Activated CD4-positive, alpha-beta T cell treated with anti-CD3 and anti-CD28 coated beads for 36 hours (primary cell): Measurements from ENCODE around the gene TGFBI. TPM values are rescaled to one million over a fixed set of nuclear protein-coding genes. Genes with fewer than 3 reads are reported as not detected.
A peak's percentile ranks its signal among the peaks of the same experiment; 100 is the strongest.

Source experiments
- ATAC-seq: fragments of 200-7000 bp; cut with Tn5 transposase; one replicate; pipeline ENCODE4 v1.10.0; 2021; ENCODE audit warnings: mild to moderate bottlenecking, moderate library complexity
- CTCF ChIA-PET: fragments of 350-600 bp; sonication (Branson Sonifier 250); formaldehyde crosslinking; loops from one replicate; lab custom pipeline; 2021; ENCODE audit warnings: antibody characterized with exemption; lab: Charles Lee
- POLR2A ChIA-PET: fragments of 350-600 bp; sonication (Branson Sonifier 250); formaldehyde crosslinking; loops from one replicate; lab custom pipeline; 2021; ENCODE audit warnings: antibody characterized with exemption, inconsistent platforms; lab: Charles Lee
- DNase-seq: peaks from one replicate; pipeline ENCODE4 v3.0.0-alpha.2; 2020
- H3K27ac Mint-ChIP-seq: one replicate; pipeline ENCODE4 v1.8.0; 2021; ENCODE audit warnings: mixed read lengths
- H3K27me3 Mint-ChIP-seq: one replicate; pipeline ENCODE4 v1.8.0; 2021; ENCODE audit warnings: mixed read lengths
- H3K36me3 Mint-ChIP-seq: one replicate; pipeline ENCODE4 v1.8.0; 2021; ENCODE audit warnings: low read depth, mixed read lengths
- H3K4me1 Mint-ChIP-seq: one replicate; pipeline ENCODE4 v1.8.0; 2021; ENCODE audit warnings: mixed read lengths
- H3K4me3 Mint-ChIP-seq: one replicate; pipeline ENCODE4 v1.8.0; 2021; ENCODE audit warnings: mild to moderate bottlenecking, moderate library complexity, mixed read lengths
- H3K9me3 Mint-ChIP-seq: one replicate; pipeline ENCODE4 v1.8.0; 2021; ENCODE audit warnings: low read depth, mixed read lengths
- intact Hi-C, 2 experiments: fragments of 100-400 bp; cut with DNase I in 1 of 2; cut with micrococcal nuclease in 1 of 2; formaldehyde crosslinking; loops; one replicate each; pipeline versions ENCODE4 v1.14.2 to v1.15.1; 2022 to 2024; cut with DNase I, micrococcal nuclease
- total RNA-seq, 2 experiments: library from RNA; stranded (reverse); gene quantifications; one replicate each; pipeline ENCODE4 v1.2.3, GENCODE V29; 2021

TGFBI gene
- total RNA-seq, 2 experiments from 2014 or later, result not detected

DNA sequence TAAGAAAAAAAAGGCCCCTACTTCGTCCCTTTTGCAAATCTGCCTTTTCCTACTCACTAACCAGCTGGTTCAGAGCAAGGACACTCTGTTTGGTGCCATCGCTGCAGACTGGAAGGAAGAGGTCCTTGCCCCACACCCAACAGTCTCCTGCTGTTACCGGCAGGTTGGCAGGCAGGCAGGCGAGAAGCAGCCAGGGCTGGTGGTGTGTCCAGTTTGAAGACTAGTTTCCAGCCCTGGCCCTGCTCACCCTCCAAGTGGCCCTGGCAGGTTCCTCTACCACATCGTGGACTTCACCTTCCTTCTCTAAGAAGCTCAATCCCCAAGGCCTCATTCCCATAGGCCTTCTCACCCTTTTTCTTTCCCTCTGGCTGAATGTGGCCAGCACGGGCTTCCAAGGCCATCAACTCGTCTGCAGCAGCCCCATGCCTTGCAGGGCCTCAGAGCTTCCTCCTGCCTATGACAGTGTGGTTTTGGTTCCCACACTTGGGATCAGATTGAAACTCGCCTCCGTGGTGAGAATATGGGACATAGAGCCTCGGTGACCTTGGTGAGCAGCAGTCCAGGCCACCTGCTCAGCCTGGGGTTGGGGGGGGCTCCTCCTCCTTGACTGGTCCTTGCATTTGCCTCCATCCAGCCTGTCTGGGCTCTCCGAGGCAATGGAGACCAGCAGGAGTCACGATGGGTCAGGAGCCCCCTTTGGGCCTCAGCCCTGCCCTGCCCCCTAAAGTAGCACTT is 22.9 kb downstream of the TGFBI start:
- no peaks in the 10 kb centered on the region for H3K4me1 Mint-ChIP-seq
- intact Hi-C loops, result no loop called here
- no peak overlapping the region for H3K27ac Mint-ChIP-seq
- POLR2A ChIA-PET, result no interaction called here
- peaks cover under 1% of the 10 kb centered on the region for H3K27me3 Mint-ChIP-seq
- CTCF ChIA-PET, result interaction anchor here (0.9 kb wide), 1 partner anchor 11 kb away, joined by 3 read pairs; no protein-coding TSS in a partner anchor
- no peaks in the 10 kb centered on the region for H3K9me3 Mint-ChIP-seq
- H3K4me3 Mint-ChIP-seq, result no peak overlapping the region
- H3K36me3 Mint-ChIP-seq, result no peaks in the 10 kb centered on the region
- ATAC-seq (no peak), DNase-seq (no peak)

DNA sequence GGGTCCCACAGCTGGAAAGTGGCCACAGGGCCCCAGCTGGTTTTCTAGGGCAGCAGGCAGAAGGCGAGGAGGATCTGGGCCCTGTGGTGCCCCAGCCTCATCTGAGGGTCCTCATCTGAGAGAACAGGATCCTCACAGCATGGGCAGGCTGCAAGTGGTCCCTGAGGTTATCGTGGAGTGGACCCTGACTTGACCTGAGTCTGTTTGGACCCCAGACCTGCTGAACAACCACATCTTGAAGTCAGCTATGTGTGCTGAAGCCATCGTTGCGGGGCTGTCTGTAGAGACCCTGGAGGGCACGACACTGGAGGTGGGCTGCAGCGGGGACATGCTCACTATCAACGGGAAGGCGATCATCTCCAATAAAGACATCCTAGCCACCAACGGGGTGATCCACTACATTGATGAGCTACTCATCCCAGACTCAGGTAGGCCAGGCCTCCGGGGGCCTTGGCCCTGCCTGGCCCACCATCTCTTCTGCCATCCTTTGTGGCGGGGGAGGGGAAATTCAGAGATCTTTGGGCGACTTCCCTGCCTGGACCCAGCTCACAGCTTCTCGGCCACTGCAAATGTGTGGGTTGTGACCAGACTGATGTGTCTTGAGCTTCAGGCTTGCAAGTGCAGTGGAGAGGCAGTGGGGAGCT is 24.0 kb downstream of the TGFBI start:
- intact Hi-C loops, result no loop called here
- CTCF ChIA-PET, result interaction anchor here (0.6 to 1.3 kb wide), 2 partner anchors 11 to 80 kb away, joined by 3 to 6 read pairs; partner anchors contain the start of gene SMAD5
- POLR2A ChIA-PET, result no interaction called here
- Mint-ChIP-seq H3K4me3 (no peak overlapping the region), H3K9me3 (no peaks in the 10 kb centered on the region), H3K27me3 (peaks cover 2% of the 10 kb centered on the region), H3K36me3 (no peaks in the 10 kb centered on the region), H3K27ac (no peak overlapping the region), H3K4me1 (no peaks in the 10 kb centered on the region)
- ATAC-seq (no peak), DNase-seq (no peak)

DNA sequence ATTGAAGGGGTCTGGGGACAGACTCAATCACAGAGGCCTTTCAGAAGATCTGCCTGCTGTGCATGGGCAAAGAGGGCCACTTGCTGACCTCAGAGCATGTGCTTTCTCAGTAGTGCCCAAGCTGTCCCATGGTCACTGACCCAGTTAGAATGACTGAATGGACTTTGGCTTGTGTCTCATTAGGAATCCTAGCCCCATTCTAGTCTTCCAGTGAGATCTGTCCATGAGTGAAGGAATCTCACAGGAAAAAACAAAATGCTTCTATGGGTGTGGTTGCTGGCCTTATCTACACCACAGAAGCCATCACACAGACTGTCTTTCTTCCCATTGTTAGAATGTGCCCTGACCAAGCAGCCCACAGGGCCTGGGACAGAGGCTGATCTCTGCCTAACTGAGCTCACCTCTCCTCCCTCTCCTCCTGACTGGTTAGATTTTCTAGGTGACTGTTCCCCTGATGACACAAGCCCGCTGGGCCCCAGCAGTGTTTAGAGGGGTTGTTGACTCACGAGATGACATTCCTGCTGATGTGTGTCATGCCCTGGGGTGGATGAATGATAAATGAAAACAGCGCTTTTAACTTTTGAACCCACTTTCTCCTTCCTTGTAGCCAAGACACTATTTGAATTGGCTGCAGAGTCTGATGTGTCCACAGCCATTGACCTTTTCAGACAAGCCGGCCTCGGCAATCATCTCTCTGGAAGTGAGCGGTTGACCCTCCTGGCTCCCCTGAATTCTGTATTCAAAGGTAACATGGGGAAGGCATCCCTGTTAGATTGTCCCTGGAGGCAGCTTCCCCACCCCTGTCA is 24.8 kb downstream of the TGFBI start:
- Mint-ChIP-seq H3K36me3 (no peaks in the 10 kb centered on the region), H3K4me1 (no peaks in the 10 kb centered on the region), H3K4me3 (no peak overlapping the region), H3K27ac (no peak overlapping the region), H3K27me3 (peaks cover 2% of the 10 kb centered on the region), H3K9me3 (no peaks in the 10 kb centered on the region)
- ChIA-PET POLR2A (no interaction called here), CTCF (interaction anchor here (0.6 to 1.3 kb wide), 4 partner anchors 10 to 79 kb away, joined by 3 to 6 read pairs (median 4); partner anchors contain the start of gene SMAD5)
- intact Hi-C loops, result no loop called here
- ATAC-seq, result peak; percentile 65
- peak; percentile 28 for DNase-seq

DNA sequence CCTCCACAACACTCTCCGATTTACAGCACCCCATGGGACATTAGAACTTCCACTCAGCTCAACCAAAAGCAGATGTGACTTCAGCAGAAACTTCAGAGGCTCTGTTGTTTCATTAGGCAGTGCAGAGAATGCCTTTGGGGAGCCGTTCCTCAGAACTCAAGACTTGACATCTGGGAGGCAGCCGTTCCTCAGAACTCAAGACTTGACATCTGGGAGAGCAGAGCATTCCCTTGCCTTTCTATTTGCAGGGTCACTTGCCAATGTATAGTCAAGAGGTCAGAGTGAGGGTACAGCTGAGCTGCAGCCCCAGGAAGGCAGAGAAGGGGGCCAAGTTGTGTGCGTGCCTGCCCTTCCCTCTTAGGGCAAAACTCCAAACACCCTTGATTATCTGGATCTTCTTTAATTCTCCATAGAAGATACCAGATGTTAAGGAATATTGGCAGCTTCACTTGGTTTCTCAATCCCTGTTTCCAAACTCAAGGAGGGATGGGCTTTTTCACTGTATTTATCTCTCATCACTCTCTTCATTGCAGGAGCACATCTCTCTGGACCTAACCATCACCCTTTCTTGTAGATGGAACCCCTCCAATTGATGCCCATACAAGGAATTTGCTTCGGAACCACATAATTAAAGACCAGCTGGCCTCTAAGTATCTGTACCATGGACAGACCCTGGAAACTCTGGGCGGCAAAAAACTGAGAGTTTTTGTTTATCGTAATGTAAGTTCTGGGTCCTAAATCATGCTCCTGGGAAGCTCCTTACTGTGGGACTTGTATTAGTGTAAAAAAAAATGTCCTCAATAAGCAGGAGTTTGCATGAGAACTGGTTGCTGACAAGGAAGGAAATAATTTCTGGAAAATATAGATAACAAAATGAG is 25.6 kb downstream of the TGFBI start:
- ChIA-PET CTCF (interaction anchor here (0.6 to 0.9 kb wide), 3 partner anchors 11 to 35 kb away, joined by 3 to 6 read pairs (median 3); no protein-coding TSS in a partner anchor), POLR2A (no interaction called here)
- Mint-ChIP-seq H3K27ac (no peak overlapping the region), H3K4me3 (no peak overlapping the region), H3K27me3 (peaks cover 2% of the 10 kb centered on the region), H3K9me3 (no peaks in the 10 kb centered on the region), H3K4me1 (no peaks in the 10 kb centered on the region), H3K36me3 (no peaks in the 10 kb centered on the region)
- no peak for DNase-seq
- ATAC-seq, result no peak
- intact Hi-C loops, result no loop called here

DNA sequence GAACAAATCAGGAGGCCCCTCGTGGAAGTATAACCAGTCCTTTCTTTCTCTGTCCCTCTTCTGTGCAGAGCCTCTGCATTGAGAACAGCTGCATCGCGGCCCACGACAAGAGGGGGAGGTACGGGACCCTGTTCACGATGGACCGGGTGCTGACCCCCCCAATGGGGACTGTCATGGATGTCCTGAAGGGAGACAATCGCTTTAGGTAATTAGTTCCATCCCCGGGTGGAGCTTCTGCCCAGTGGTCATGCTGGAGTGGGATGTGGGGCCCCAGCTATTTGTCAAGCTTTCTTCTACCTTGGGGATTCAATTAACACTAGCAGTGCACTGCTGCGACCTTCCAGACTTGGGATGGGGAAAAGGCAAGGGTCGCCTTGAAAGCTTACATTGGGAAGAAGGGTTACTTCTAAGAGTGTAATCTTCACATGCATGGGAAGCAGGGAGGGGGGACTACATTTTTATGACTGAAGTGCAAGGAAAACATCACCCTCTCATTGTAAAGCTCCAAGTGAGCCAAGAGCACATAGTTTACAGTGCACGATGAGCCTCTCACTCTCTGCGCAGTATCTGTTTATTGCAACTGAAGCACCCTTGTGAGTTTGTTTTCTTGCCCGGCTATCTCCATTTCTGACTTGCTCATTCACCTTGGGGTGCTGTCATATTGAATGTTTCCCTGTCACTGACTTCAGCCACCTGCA is 27.0 kb downstream of the TGFBI start:
- Mint-ChIP-seq H3K36me3 (no peaks in the 10 kb centered on the region), H3K27me3 (peaks cover 4% of the 10 kb centered on the region), H3K9me3 (no peaks in the 10 kb centered on the region), H3K4me3 (no peak overlapping the region), H3K4me1 (no peaks in the 10 kb centered on the region), H3K27ac (no peak overlapping the region)
- ATAC-seq, result no peak
- ChIA-PET CTCF (no interaction called here), POLR2A (no interaction called here)
- DNase-seq, result no peak
- intact Hi-C loops, result no loop called here

DNA sequence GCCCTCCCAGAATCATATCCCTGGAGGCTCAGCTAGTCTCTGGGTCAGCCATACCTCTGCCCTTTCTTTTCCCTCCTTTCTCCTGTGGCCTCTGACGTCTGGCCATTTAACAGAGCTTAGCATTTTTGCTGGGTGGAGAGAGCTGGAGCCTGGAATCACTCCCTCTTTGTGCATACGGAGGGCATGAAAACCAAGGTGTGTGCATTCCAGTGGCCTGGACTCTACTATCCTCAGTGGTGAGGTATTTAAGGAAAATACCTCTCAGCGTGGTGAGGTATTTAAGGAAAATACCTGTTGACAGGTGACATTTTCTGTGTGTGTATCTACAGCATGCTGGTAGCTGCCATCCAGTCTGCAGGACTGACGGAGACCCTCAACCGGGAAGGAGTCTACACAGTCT is 27.5 kb downstream of the TGFBI start:
- H3K4me3 Mint-ChIP-seq, result no peak overlapping the region
- H3K4me1 Mint-ChIP-seq, result no peaks in the 10 kb centered on the region
- POLR2A ChIA-PET, result no interaction called here
- peaks cover 4% of the 10 kb centered on the region for H3K27me3 Mint-ChIP-seq
- H3K36me3 Mint-ChIP-seq, result no peaks in the 10 kb centered on the region
- CTCF ChIA-PET, result no interaction called here
- no peak for DNase-seq
- intact Hi-C loops, result no loop called here
- no peak for ATAC-seq
- H3K9me3 Mint-ChIP-seq, result no peaks in the 10 kb centered on the region
- no peak overlapping the region for H3K27ac Mint-ChIP-seq

DNA sequence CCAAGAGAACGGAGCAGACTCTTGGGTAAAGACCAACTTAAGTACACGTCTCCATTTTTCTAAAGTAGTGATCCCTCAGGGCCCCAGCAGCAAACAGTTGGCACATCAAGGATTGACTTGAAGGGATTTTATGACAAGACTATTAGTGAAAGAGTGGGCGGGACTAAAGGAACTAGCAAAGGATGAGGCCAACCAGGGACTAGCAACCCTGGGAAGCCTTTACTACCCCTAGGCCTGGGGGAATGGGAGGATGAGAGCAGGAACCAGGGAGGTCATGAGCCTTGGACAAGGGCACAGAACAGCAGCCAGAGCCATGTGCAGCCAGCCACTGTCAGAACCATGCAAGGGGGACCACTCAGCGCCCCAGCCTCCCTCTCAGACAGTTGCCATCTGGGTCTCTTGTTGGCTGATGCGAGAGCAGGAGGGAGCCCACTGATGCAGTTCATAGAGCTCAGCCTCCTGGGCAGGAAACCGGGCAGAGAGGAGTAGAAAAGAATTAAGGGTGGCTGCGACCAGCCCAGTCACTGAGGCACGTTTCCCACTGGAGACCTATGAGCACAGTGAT is 28.1 kb downstream of the TGFBI start:
- ATAC-seq (no peak), DNase-seq (no peak)
- intact Hi-C loops, result no loop called here
- H3K36me3 Mint-ChIP-seq, result no peaks in the 10 kb centered on the region
- H3K9me3 Mint-ChIP-seq, result no peaks in the 10 kb centered on the region
- no peak overlapping the region for H3K27ac Mint-ChIP-seq
- ChIA-PET POLR2A (no interaction called here), CTCF (no interaction called here)
- no peak overlapping the region for H3K4me3 Mint-ChIP-seq
- peaks cover 4% of the 10 kb centered on the region for H3K27me3 Mint-ChIP-seq
- no peaks in the 10 kb centered on the region for H3K4me1 Mint-ChIP-seq

DNA sequence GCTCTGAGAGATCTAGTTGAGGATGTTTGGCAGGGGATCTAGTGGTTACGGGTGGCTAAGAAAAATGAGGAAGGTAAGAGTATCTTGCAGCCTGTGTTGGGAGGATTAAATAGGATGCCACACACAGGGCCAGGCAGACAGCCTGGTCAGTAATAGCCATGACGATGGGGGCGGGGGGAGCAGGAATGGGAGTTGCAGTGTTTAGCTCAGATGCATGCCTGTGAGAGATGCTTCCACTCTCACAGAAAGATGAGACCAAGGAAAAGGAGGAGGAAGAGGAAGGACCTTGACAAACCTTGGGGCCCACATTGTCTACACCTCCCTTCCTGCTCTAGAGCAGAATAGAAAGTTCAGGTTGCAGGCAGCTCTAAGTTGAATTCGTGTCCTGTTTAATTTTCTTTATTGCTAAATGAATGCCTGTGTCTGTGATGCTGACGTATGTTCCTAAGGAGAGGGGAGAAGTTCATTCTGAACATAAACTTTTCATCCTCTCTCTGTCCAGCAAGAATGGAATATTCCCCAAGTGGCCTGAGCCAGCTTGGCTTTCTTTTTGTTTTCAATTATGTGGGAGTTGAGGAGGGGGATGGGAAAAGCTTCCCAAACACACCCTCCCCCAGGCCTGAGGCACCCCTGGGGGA is 28.7 kb downstream of the TGFBI start:
- DNase-seq (no peak), ATAC-seq (no peak)
- no peaks in the 10 kb centered on the region for H3K9me3 Mint-ChIP-seq
- no peaks in the 10 kb centered on the region for H3K36me3 Mint-ChIP-seq
- no peaks in the 10 kb centered on the region for H3K4me1 Mint-ChIP-seq
- H3K27ac Mint-ChIP-seq, result no peak overlapping the region
- ChIA-PET POLR2A (no interaction called here), CTCF (no interaction called here)
- H3K4me3 Mint-ChIP-seq, result no peak overlapping the region
- intact Hi-C loops, result no loop called here
- peaks cover 4% of the 10 kb centered on the region for H3K27me3 Mint-ChIP-seq

DNA sequence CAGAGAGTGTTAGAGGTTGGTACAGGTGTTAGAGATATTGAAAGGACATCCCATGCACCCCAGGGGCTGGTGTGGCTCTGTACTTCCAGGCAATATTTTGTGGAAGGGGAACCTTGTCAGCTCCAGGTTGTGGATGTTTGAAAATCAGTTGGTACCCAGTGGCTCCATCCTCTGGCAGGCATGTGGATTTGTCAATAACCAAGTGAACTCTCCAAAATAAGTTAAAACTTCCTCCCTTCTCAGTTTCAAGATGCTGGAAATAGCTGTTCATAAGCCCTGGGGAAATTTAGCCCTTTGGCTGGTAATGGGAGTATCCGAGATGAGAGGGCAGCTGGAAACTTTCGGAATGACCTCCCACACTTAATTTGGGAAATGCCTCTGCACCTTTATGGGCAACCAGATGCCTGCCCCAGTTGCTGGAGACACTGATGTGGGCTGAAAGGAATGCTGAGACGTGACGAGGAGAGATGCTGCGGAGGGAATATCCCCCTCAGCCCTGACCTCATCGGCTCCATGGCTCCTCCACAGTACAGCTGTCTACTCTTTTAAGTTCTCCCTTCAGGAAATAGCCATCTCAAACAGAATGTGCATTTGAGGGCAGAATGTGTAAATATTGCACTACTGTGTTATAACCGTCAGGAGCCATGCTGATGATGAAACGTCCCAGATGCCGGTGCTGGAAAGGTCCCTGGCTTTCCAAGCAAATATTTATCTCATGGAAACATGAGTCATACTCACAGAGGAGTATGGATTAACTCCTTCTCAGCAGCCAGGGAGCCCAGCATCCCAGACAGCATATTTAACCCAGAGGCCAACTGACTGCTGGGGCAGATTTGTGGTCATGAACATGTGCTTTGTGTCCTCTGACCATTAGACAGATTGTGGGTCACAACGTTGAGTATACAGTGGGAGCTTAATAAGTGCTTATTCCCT is 29.5 kb downstream of the TGFBI start:
- Mint-ChIP-seq H3K36me3 (no peaks in the 10 kb centered on the region), H3K4me1 (no peaks in the 10 kb centered on the region), H3K27ac (no peak overlapping the region), H3K4me3 (no peak overlapping the region), H3K27me3 (peaks cover 4% of the 10 kb centered on the region), H3K9me3 (no peaks in the 10 kb centered on the region)
- ChIA-PET POLR2A (no interaction called here), CTCF (interaction anchor here (0.9 kb wide), 1 partner anchor 96 kb away, joined by 5 read pairs; no protein-coding TSS in a partner anchor)
- intact Hi-C loops, result no loop called here
- no peak for DNase-seq
- ATAC-seq, result no peak
